Measurements from ENCODE around the gene ARNT2.

DNA sequence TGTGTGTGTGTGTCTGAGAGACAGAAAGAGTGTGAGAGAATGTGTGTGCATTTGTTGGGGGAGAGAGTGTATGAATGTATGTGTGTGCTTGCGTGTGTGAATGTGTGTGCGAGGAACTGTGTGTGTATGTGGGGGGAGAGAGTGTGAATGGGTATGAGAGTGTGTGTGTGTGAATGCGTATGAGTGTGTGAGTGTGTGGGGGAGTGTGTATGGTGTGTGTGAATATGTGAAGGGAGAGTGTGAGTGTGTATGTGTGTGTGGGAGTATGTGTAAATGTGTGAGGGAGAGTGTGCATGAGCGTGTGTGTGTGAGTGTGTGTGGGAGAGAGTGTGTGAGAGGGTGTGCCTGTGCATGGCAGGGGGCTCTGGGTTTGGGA is 211.2 kb downstream of the ARNT2 start:
- TF ChIP-seq, protein P1, sequence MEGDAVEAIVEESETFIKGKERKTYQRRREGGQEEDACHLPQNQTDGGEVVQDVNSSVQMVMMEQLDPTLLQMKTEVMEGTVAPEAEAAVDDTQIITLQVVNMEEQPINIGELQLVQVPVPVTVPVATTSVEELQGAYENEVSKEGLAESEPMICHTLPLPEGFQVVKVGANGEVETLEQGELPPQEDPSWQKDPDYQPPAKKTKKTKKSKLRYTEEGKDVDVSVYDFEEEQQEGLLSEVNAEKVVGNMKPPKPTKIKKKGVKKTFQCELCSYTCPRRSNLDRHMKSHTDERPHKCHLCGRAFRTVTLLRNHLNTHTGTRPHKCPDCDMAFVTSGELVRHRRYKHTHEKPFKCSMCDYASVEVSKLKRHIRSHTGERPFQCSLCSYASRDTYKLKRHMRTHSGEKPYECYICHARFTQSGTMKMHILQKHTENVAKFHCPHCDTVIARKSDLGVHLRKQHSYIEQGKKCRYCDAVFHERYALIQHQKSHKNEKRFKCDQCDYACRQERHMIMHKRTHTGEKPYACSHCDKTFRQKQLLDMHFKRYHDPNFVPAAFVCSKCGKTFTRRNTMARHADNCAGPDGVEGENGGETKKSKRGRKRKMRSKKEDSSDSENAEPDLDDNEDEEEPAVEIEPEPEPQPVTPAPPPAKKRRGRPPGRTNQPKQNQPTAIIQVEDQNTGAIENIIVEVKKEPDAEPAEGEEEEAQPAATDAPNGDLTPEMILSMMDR (IDR thresholded peaks at IDR 0.05), result no peak
- no peak for TF ChIP-seq POLR2AphosphoS5 (IDR thresholded peaks at IDR 0.05; ENCODE audit: low read depth, low read length)
